Lower lobe of right lung (tissue), 2 donors: ENCODE measurements around the gene SUCLA2. TPM values are rescaled to one million over a fixed set of nuclear protein-coding genes. Genes with fewer than 3 reads are reported as not detected.

Experiments used
- ATAC-seq, 2 donors: fragments of 200-7000 bp; cut with Tn5 transposase; one replicate each; pipeline ENCODE4 v1.9.1; 2020 to 2022; ENCODE audit warnings: mild to moderate bottlenecking in 2 of 2, moderate library complexity in 2 of 2
- DNase-seq: peaks from one replicate; pipeline ENCODE4 v3.0.0-alpha.2; 2020
- H3K27ac ChIP-seq: fragments of 200-600 bp; one replicate; pipeline ENCODE4 v1.8.0; 2022
- H3K27me3 ChIP-seq: fragments of 200-600 bp; one replicate; pipeline ENCODE4 v1.8.0; 2022; ENCODE audit warnings: low read depth
- H3K36me3 ChIP-seq: fragments of 200-600 bp; one replicate; pipeline ENCODE4 v1.8.0; 2022; ENCODE audit warnings: mild to moderate bottlenecking
- H3K4me1 ChIP-seq: fragments of 200-600 bp; one replicate; pipeline ENCODE4 v1.8.0; 2022
- H3K4me3 ChIP-seq: fragments of 200-600 bp; one replicate; pipeline ENCODE4 v1.8.0; 2022; ENCODE audit warnings: mild to moderate bottlenecking
- H3K9me3 ChIP-seq: fragments of 200-600 bp; one replicate; pipeline ENCODE4 v1.8.0; 2022
- intact Hi-C: fragments of 100-400 bp; cut with DNase I; formaldehyde crosslinking; loops from one replicate; pipeline ENCODE4 v1.11.0; 2022
- total RNA-seq: library from RNA; stranded (reverse); fragmentation: NEBNext Ultra II Directional; extraction: Animal tissue kit (Norgen Biotek cat#: 25700); gene quantifications from one replicate; pipeline ENCODE4 v1.2.1, GENCODE V29; 2021
- TF ChIP-seq, protein P1 (sequence below): fragments of 200-600 bp; IDR thresholded peaks from one replicate; pipeline ENCODE4 v1.8.0; 2022; ENCODE audit warnings: antibody characterized with exemption, mild to moderate bottlenecking
- donor health status: DM: no; HTN: yes; CAD: no; lungs with severe emphysema.

The SUCLA2 gene
- total RNA-seq, 1 donor from 2014 or later = 36.7 TPM

GRCh38 chr13:48040049-48040448 lies 39.0 kb upstream of the SUCLA2 start:
- Histone ChIP-seq H3K36me3 (peaks cover 16% of the 10 kb centered on the region), H3K27me3 (no peaks in the 10 kb centered on the region), H3K9me3 (no peaks in the 10 kb centered on the region), H3K4me1 (peaks cover 14% of the 10 kb centered on the region), H3K4me3 (no peak overlapping the region), H3K27ac (no peak overlapping the region)
- no peak for DNase-seq
- TF ChIP-seq, protein P1, sequence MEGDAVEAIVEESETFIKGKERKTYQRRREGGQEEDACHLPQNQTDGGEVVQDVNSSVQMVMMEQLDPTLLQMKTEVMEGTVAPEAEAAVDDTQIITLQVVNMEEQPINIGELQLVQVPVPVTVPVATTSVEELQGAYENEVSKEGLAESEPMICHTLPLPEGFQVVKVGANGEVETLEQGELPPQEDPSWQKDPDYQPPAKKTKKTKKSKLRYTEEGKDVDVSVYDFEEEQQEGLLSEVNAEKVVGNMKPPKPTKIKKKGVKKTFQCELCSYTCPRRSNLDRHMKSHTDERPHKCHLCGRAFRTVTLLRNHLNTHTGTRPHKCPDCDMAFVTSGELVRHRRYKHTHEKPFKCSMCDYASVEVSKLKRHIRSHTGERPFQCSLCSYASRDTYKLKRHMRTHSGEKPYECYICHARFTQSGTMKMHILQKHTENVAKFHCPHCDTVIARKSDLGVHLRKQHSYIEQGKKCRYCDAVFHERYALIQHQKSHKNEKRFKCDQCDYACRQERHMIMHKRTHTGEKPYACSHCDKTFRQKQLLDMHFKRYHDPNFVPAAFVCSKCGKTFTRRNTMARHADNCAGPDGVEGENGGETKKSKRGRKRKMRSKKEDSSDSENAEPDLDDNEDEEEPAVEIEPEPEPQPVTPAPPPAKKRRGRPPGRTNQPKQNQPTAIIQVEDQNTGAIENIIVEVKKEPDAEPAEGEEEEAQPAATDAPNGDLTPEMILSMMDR = no peak
- intact Hi-C loops = no loop called here
- ATAC-seq = no peak

GRCh38 chr13:48038761-48039160 lies 37.7 kb upstream of the SUCLA2 start:
- TF ChIP-seq, protein P1 = no peak
- Histone ChIP-seq H3K27me3 (no peaks in the 10 kb centered on the region), H3K9me3 (no peaks in the 10 kb centered on the region), H3K4me1 (peaks cover 14% of the 10 kb centered on the region), H3K27ac (no peak overlapping the region), H3K4me3 (peak overlapping the region; percentile 60), H3K36me3 (peaks cover 16% of the 10 kb centered on the region)
- intact Hi-C loops = no loop called here
- ATAC-seq (no peak), DNase-seq (no peak)

DNA sequence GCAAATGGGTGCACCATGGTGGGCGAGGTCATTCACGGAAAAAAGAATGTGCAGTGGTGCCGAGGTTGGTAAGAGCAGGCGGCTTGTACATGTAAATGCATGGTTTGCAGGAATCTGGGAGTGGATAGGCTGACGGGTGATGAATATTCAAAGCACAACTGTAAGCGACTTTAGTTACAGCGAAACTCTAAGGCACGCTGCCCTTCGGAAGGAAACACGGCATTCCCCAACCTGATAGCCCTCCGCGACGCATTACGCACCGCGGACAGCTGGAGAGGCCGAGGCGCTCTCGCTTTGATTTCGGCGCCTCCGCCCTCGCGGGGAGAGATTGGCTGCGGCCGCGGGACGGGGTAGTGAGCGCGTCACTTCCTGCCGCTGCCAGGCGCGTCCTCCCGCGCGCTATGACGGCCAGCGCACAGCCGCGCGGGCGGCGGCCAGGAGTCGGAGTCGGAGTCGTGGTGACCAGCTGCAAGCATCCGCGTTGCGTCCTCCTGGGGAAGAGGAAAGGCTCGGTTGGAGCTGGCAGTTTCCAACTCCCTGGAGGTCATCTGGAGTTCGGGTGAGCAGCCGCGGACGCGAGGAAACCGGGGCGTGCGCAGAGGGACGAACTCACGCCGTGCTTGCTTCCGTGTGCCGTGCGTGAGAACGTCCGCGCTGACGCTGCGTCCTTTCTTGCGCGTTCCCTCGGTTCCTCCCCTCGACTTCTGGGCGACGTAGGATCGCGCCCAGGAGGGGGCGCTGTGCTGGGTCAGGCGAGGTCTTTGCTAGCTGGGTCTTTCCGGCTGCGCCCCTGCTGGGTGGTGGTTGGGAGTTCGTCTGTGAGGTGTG lies 36.5 kb upstream of the SUCLA2 start, which contains the start of gene NUDT15:
NUDT15 (plus strand) TSS at position 381 of the 828 bp plus-strand sequence; CDS start at position 402, 21 bp downstream.
- TF ChIP-seq, protein P1 = peak; percentile 97
- H3K36me3 ChIP-seq = peaks cover 16% of the 10 kb centered on the region
- ATAC-seq (peak; percentile 99 to 100), DNase-seq (peak; percentile 97)
- H3K27ac ChIP-seq = peak within 1 kb of the TSS; percentile 92
- intact Hi-C loops = no loop called here
- peaks cover 14% of the 10 kb centered on the region for H3K4me1 ChIP-seq
- no peaks in the 10 kb centered on the region for H3K27me3 ChIP-seq
- no peaks in the 10 kb centered on the region for H3K9me3 ChIP-seq
- H3K4me3 ChIP-seq = peak within 1 kb of the TSS; percentile 60

- Histone ChIP-seq H3K27ac (no peak overlapping the region), H3K4me1 (no peaks in the 10 kb centered on the region), H3K36me3 (no peaks in the 10 kb centered on the region), H3K9me3 (no peaks in the 10 kb centered on the region), H3K27me3 (no peaks in the 10 kb centered on the region), H3K4me3 (no peak overlapping the region)
- intact Hi-C loops = no loop called here
- no peak for ATAC-seq
- DNase-seq = no peak
- TF ChIP-seq, protein P1 = no peak
Observed at GRCh38 chr13:48029859-48030258, 28.8 kb upstream of the SUCLA2 start.

DNA sequence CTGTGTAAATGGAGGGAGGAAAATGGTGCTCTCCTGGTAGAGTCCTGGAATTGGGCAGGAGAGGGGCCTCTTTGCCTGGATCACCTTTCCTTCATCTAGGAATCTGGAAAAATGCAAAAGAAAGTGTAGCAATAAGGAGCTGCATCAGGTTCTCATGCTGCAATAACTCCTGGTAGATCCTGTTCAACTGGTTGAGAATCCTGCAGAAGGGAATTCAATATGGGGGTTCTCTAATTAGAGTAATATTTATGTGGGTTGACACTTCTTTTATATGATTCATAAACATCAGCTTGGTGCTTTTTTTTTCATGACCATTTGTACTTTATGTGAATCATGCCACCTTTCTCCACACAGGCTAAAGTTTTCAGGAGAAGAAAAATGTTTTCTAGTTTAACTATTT lies 27.0 kb upstream of the SUCLA2 start:
- ATAC-seq = no peak

More for the DNA sequence above, 27.0 kb upstream of the SUCLA2 start:
- TF ChIP-seq, protein P1 = no peak
- no peak overlapping the region for H3K27ac ChIP-seq
- DNase-seq = no peak
- no peaks in the 10 kb centered on the region for H3K36me3 ChIP-seq
- intact Hi-C loops = no loop called here
- H3K27me3 ChIP-seq = no peaks in the 10 kb centered on the region
- no peak overlapping the region for H3K4me3 ChIP-seq
- H3K4me1 ChIP-seq = no peaks in the 10 kb centered on the region
- no peaks in the 10 kb centered on the region for H3K9me3 ChIP-seq
